GM19238 (cell line): ENCODE results near the gene PDE9A.

Experiments
- DNase-seq: peaks from one replicate; pipeline ENCODE4 v3.0.0; 2011; ENCODE audit warnings: low spot score; ENCODE audit not compliant: insufficient read length

The PDE9A gene

DNA sequence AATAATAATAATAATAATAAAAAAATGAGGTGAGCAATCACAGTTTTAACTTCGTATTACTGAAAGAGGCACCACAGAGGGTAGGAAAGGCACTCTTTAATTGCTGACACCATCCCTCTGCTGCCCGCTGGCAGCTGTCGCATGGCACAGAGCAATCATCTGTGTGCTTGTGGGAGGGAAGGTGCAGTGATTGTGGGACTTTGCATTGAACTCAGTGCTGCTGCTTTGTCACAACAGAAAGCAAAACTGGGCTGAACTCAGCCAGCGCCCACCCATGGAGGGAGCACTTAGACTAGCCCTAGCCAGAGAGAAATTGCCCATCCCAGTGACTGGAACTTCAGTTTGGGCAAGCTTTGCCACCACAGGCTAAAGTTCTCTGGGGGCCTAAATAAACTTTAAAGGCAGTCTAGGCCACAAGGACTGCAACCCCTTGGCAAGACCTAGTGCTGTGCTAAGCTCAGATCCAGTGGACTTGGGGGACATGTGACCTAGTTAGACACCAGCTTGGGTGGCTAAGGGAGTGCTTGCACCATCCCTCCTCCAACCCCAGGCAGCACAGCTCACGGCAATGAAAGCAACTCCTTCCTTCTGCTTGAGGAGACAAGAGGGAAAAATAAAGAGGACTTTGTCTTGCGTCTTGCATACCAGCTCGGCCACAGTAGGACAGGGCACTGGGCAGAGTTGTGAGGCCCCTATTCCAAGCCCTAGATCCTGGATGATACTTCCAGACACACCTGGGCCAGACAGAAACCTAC is 166.6 kb downstream of the PDE9A start:
- no peak for DNase-seq

DNA sequence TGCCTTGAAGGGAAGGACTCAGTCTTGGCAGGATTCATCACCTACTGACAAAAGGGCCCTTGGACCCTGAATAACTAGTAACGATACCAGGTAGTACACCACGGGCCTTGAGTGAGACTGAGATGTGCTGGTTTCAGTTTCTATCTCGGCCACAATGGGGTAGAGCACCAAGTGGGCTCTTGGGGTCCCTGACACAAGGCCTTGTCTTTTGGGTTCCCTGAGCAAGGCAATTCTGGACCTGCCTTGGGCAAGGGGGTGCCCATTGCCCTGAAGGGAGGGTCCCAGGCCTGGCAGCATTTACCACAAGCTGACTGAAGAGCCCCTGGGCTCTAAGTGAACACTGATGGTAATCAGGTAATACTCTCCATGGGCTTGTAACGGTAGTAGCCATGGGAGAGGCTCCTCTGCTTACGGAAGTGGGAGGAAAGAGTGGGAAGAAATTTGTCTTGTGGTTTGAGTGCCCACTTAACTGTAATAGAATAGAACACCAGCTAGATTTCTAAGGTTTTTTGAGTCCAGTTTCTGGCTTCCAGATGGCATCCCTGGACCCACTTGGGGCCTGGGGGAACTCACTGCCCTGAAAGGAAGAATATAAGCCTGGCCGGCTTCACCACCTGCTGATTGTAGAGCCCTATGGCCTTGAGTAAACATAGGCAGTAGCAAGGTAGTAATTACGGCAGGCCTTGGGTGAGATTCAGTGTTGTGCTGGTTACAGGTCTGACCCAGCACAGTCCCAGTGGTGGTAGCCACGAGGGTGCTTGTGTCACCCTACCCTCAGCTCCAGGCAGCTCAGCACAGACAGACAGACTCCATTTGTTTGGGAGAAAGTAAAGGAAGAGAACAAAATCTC is 167.4 kb downstream of the PDE9A start:
- DNase-seq: no peak
